Thyroid gland (tissue), 4 donors: ENCODE data around the gene RHPN2.

Source experiments
- CTCF ChIP-seq, 6 experiments: fragments of 200-600 bp in 3 of 6; fragments of 450-650 bp in 3 of 6; sonication (generic) in 3 of 6; IDR thresholded peaks; one replicate each; pipeline ENCODE4 v1.5.1; 2016 to 2019; ENCODE audit warnings: antibody characterized with exemption in 6 of 6, mild to moderate bottlenecking in 2 of 6, inconsistent platforms in 1 of 6, moderate library complexity in 1 of 6
- POLR2A ChIP-seq, 2 donors: fragments of 450-650 bp; IDR thresholded peaks; one replicate each; pipeline ENCODE4 v1.6.1; 2017; ENCODE audit warnings: antibody characterized with exemption in 2 of 2, mild to moderate bottlenecking in 2 of 2, moderate library complexity in 1 of 2

GRCh38 chr19:32936065-32936464 lies 128.6 kb downstream of the RHPN2 start:
- no peak for TF ChIP-seq CTCF (IDR thresholded peaks at IDR 0.05)
- no peak for TF ChIP-seq POLR2A (IDR thresholded peaks at IDR 0.05)
